Activated naive CD8-positive, alpha-beta T cell treated with anti-CD3 and anti-CD28 coated beads, Interleukin-2, amount 50 U/mL, for 24 hours (primary cell): Measurements from ENCODE around the gene KLHL4.
"Not testable (repeated sequence)": the region's sequence is repeated elsewhere in the genome, so short reads cannot be mapped to it uniquely, and the experiment has no call there.

Experiments used
- ATAC-seq: fragments of 150-1000 bp; cut with Tn5 transposase; one replicate; pipeline ENCODE4 v1.10.0; 2021
- DNase-seq: peaks from one replicate; pipeline ENCODE4 v3.0.0; 2021
- H3K27ac Mint-ChIP-seq: one replicate; pipeline ENCODE4 v1.8.0; 2021; ENCODE audit warnings: mild to moderate bottlenecking, mixed read lengths
- H3K27me3 Mint-ChIP-seq: one replicate; pipeline ENCODE4 v1.8.0; 2021; ENCODE audit warnings: mixed read lengths
- H3K36me3 Mint-ChIP-seq: one replicate; pipeline ENCODE4 v1.8.0; 2021; ENCODE audit warnings: low read depth, mixed read lengths
- H3K4me1 Mint-ChIP-seq: one replicate; pipeline ENCODE4 v1.8.0; 2021; ENCODE audit warnings: mixed read lengths
- H3K4me3 Mint-ChIP-seq: one replicate; pipeline ENCODE4 v1.8.0; 2021; ENCODE audit warnings: mild to moderate bottlenecking, moderate library complexity, mixed read lengths
- H3K9me3 Mint-ChIP-seq: one replicate; pipeline ENCODE4 v1.8.0; 2021; ENCODE audit warnings: mixed read lengths

Gene KLHL4

DNA sequence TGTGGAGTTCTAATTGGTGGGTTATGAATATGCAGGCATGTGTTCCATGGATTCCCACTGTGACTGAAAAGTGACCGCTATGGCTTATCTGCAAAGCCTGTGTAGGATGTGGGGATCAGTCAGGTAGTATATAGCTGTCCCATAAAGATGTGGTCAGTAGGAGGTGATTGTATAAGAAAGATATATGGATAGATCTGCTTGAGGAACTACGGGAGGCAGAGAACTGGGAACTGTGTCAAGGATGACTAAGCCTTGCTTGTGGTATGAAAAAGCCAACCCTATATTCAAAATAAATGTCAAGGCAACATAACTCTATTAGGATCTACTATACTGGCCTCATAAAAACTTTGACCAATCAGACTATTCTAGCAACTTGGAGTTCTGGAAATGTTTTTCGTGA lies 185.2 kb downstream of the KLHL4 start:
- Mint-ChIP-seq H3K36me3 (no peaks in the 10 kb centered on the region), H3K4me1 (no peaks in the 10 kb centered on the region), H3K27me3 (no peaks in the 10 kb centered on the region), H3K9me3 (no peaks in the 10 kb centered on the region), H3K4me3 (no peak overlapping the region), H3K27ac (no peak overlapping the region)
- DNase-seq (no peak), ATAC-seq (no peak)

GRCh38 chrX:87703469-87703868 lies 185.9 kb downstream of the KLHL4 start:
- H3K36me3 Mint-ChIP-seq, H3K9me3 Mint-ChIP-seq, H3K27ac Mint-ChIP-seq, H3K27me3 Mint-ChIP-seq, H3K4me1 Mint-ChIP-seq, H3K4me3 Mint-ChIP-seq, ATAC-seq, DNase-seq: not testable (repeated sequence)

DNA sequence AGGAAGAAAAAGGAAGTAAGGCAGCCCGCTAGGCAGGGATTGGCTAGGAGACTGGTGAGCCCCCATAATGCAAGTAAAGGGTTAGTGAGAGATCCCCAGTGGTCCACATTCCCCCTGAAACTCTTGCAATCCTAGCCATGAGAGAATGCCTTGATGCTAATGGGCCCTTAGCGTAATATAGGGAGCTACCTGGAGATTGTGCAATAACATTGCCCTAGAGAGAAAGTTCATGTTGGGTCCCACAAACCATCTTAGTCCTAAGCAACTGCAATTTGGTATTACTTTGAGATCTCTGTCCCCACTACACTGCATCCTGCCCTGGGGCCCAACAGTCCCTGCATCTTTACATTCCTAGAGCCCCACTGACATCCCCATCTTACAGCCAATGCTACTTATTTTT lies 188.5 kb downstream of the KLHL4 start:
- Mint-ChIP-seq H3K27me3 (no peaks in the 10 kb centered on the region), H3K4me1 (no peaks in the 10 kb centered on the region), H3K4me3 (no peak overlapping the region), H3K27ac (no peak overlapping the region), H3K9me3 (no peaks in the 10 kb centered on the region), H3K36me3 (no peaks in the 10 kb centered on the region)
- DNase-seq = no peak
- ATAC-seq = no peak

DNA sequence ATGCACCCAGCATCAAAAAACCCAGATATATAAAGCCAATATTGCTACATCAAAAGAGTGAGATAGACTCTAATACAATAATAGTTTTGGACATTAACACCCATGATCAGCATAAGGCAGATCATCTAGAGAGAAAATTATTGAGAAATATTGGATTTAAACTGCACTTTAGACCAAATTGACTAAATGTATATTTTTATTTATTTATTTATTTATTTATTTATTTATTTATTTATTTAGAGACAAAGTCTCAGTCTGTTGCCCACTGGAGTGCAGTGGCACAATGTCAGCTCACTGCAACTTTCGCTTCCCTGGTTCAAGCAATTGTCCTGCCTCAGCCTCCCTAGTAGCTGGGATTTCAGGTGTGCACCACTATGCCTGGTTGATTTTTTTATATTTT lies 193.0 kb downstream of the KLHL4 start:
- DNase-seq (no peak), ATAC-seq (no peak)
- no peaks in the 10 kb centered on the region for H3K27me3 Mint-ChIP-seq
- H3K4me1 Mint-ChIP-seq = no peaks in the 10 kb centered on the region
- H3K4me3 Mint-ChIP-seq = no peak overlapping the region
- H3K27ac Mint-ChIP-seq = no peak overlapping the region
- no peaks in the 10 kb centered on the region for H3K36me3 Mint-ChIP-seq
- no peaks in the 10 kb centered on the region for H3K9me3 Mint-ChIP-seq
